ENCODE results near the gene CNOT4. TPM values are rescaled to one million over a fixed set of nuclear protein-coding genes. Genes with fewer than 3 reads are reported as not detected.
"Not testable (repeated sequence)": the region's sequence is repeated elsewhere in the genome, so short reads cannot be mapped to it uniquely, and the experiment has no call there.

CNOT4 gene
- total RNA-seq, 4 donors from 2014 or later: 16.8 to 26.0 (median 20.0) TPM

GRCh38 chr7:135489791-135490190, 20.1 kb downstream of the CNOT4 start:
- 96 to 98% methylated on average over 3 of the region's 3 CpGs for WGBS, 2 donors
- Histone ChIP-seq H3K36me3 (peaks cover 0 to 3% (median 0%) of the 10 kb centered on the region in 3 donors), H3K27ac (no peak overlapping the region), H3K4me1 (peaks cover 0 to 46% (median 4%) of the 10 kb centered on the region in 4 donors), H3K4me3 (no peak overlapping the region), H3K9me3 (no peaks in the 10 kb centered on the region), H3K27me3 (no peaks in the 10 kb centered on the region)
- DNase-seq (ENCODE audit: low spot score in 2 of 2): no peak
- TF ChIP-seq EP300 (IDR thresholded peaks at IDR 0.05) (no peak), CTCF (IDR thresholded peaks at IDR 0.05) (no peak), POLR2A (IDR thresholded peaks at IDR 0.05) (no peak)

- 37 to 38% methylated on average over 3 of the region's 3 CpGs for whole genome bisulfite sequencing, 2 donors
- H3K27ac ChIP-seq: no peak overlapping the region
- no peak overlapping the region for H3K4me3 ChIP-seq
- H3K4me1 ChIP-seq: peaks cover 0 to 32% (median 4%) of the 10 kb centered on the region in 4 donors
- H3K27me3 ChIP-seq: no peaks in the 10 kb centered on the region
- DNase-seq (ENCODE audit: low spot score in 2 of 2): no peak
- peaks cover 0 to 3% (median 0%) of the 10 kb centered on the region in 3 donors for H3K36me3 ChIP-seq
- TF ChIP-seq EP300 (IDR thresholded peaks at IDR 0.05) (no peak), CTCF (IDR thresholded peaks at IDR 0.05) (no peak), POLR2A (IDR thresholded peaks at IDR 0.05) (no peak)
- H3K9me3 ChIP-seq: no peaks in the 10 kb centered on the region
Observed at GRCh38 chr7:135486261-135486920, 23.5 kb downstream of the CNOT4 start.

GRCh38 chr7:135481598-135481979, 28.3 kb downstream of the CNOT4 start:
- DNase-seq (ENCODE audit: low spot score in 2 of 2): no peak
- no peak overlapping the region for H3K4me3 ChIP-seq
- no peaks in the 10 kb centered on the region for H3K9me3 ChIP-seq
- no peaks in the 10 kb centered on the region for H3K27me3 ChIP-seq
- TF ChIP-seq CTCF (IDR thresholded peaks at IDR 0.05) (no peak), EP300 (IDR thresholded peaks at IDR 0.05) (no peak), POLR2A (IDR thresholded peaks at IDR 0.05) (no peak)
- peaks cover 0 to 3% (median 0%) of the 10 kb centered on the region in 3 donors for H3K36me3 ChIP-seq
- no peak overlapping the region for H3K27ac ChIP-seq
- peaks cover 0 to 13% (median 1%) of the 10 kb centered on the region in 4 donors for H3K4me1 ChIP-seq

GRCh38 chr7:135480966-135481597, 28.8 kb downstream of the CNOT4 start:
- H3K36me3 ChIP-seq: peaks cover 0 to 3% (median 0%) of the 10 kb centered on the region in 3 donors
- H3K4me3 ChIP-seq: no peak overlapping the region
- DNase-seq (ENCODE audit: low spot score in 2 of 2): no peak
- no peaks in the 10 kb centered on the region for H3K27me3 ChIP-seq
- no peaks in the 10 kb centered on the region for H3K9me3 ChIP-seq
- WGBS, 2 donors: 40% methylated on average over 3 of the region's 3 CpGs
- H3K27ac ChIP-seq: no peak overlapping the region
- peaks cover 0 to 8% (median 1%) of the 10 kb centered on the region in 4 donors for H3K4me1 ChIP-seq
- TF ChIP-seq CTCF (IDR thresholded peaks at IDR 0.05) (no peak), EP300 (IDR thresholded peaks at IDR 0.05) (no peak), POLR2A (IDR thresholded peaks at IDR 0.05) (no peak)

GRCh38 chr7:135475521-135475920, 34.4 kb downstream of the CNOT4 start:
- no peaks in the 10 kb centered on the region for H3K9me3 ChIP-seq
- peaks cover 0 to 3% (median 0%) of the 10 kb centered on the region in 4 donors for H3K4me1 ChIP-seq
- H3K36me3 ChIP-seq: no peaks in the 10 kb centered on the region
- no peak for TF ChIP-seq POLR2A (IDR thresholded peaks at IDR 0.05)
- TF ChIP-seq EP300 (IDR thresholded peaks at IDR 0.05): no peak
- TF ChIP-seq CTCF (IDR thresholded peaks at IDR 0.05): no peak
- H3K4me3 ChIP-seq: no peak overlapping the region
- WGBS, 2 donors: 94 to 99% methylated on average over 4 of the region's 4 CpGs
- no peak overlapping the region for H3K27ac ChIP-seq
- H3K27me3 ChIP-seq: no peaks in the 10 kb centered on the region
- DNase-seq (ENCODE audit: low spot score in 2 of 2): no peak

GRCh38 chr7:135469705-135470104, 40.2 kb downstream of the CNOT4 start:
- not testable (repeated sequence) for H3K36me3 ChIP-seq; H3K9me3 ChIP-seq; H3K4me1 ChIP-seq; H3K27ac ChIP-seq; H3K4me3 ChIP-seq; H3K27me3 ChIP-seq; DNase-seq (ENCODE audit: low spot score in 2 of 2)
- WGBS, 2 donors: 95 to 99% methylated on average over 4 of the region's 4 CpGs

Data from tibial nerve (tissue), 4 donors.